ENCODE data around the gene THRB. TPM values are rescaled to one million over a fixed set of nuclear protein-coding genes. Genes with fewer than 3 reads are reported as not detected.

The THRB gene
- total RNA-seq, 1 experiment from 2014 or later, result 5.8 TPM

GRCh38 chr3:24387000-24387399 lies 107.7 kb downstream of the THRB start:
- H3K9me3 Mint-ChIP-seq, result no peaks in the 10 kb centered on the region
- peaks cover 7% of the 10 kb centered on the region; the same call in 1 of the 2 replicates for H3K4me1 Mint-ChIP-seq
- H3K4me3 Mint-ChIP-seq, result no peak overlapping the region
- DNase-seq (ENCODE audit: low spot score), result no peak
- no peak overlapping the region for H3K27ac Mint-ChIP-seq
- H3K36me3 Mint-ChIP-seq, result no peaks in the 10 kb centered on the region
- ChIA-PET CTCF (interaction anchor here (0.6 to 0.8 kb wide), 2 partner anchors 20 to 385 kb away, joined by 3 to 5 read pairs; no protein-coding TSS in a partner anchor), POLR2A (no interaction called here)
- H3K27me3 Mint-ChIP-seq (ENCODE audit: low read depth), result no peaks in the 10 kb centered on the region
- no peak for TF ChIP-seq SP1 (CRISPR knock-in tag; conservative IDR thresholded peaks at IDR 0.05)
- TF ChIP-seq ZNF219 (CRISPR knock-in tag; IDR thresholded peaks at IDR 0.05; ENCODE audit: borderline replicate concordance), result no peak
- no peak for TF ChIP-seq E2F5 (CRISPR knock-in tag; IDR thresholded peaks at IDR 0.05)
- no peak for TF ChIP-seq TP53 (CRISPR knock-in tag; IDR thresholded peaks at IDR 0.05)
- no peak for TF ChIP-seq AR (CRISPR knock-in tag; IDR thresholded peaks at IDR 0.05)
- TF ChIP-seq NFE2L1 (CRISPR knock-in tag; IDR thresholded peaks at IDR 0.05), result no peak
- TF ChIP-seq ZNF425 (CRISPR knock-in tag; conservative IDR thresholded peaks at IDR 0.05), result no peak
- TF ChIP-seq GTF2I (CRISPR knock-in tag; conservative IDR thresholded peaks at IDR 0.05), result no peak
- TF ChIP-seq ZNF281 (CRISPR knock-in tag; IDR thresholded peaks at IDR 0.05), result no peak
- TF ChIP-seq EMX1 (CRISPR knock-in tag; IDR thresholded peaks at IDR 0.05), result no peak
- TF ChIP-seq NR1H2 (CRISPR knock-in tag; IDR thresholded peaks at IDR 0.05), result no peak
- TF ChIP-seq CDX4 (CRISPR knock-in tag; IDR thresholded peaks at IDR 0.05; ENCODE audit: borderline replicate concordance), result no peak
- TF ChIP-seq ZBTB43 (CRISPR knock-in tag; IDR thresholded peaks at IDR 0.05), result no peak
- TF ChIP-seq HMGXB4 (CRISPR knock-in tag; IDR thresholded peaks at IDR 0.05), result no peak
- no peak for TF ChIP-seq CBFB (CRISPR knock-in tag; IDR thresholded peaks at IDR 0.05; ENCODE audit: low read depth)
- TF ChIP-seq SOX15 (CRISPR knock-in tag; IDR thresholded peaks at IDR 0.05), result no peak
- TF ChIP-seq NFATC4 (CRISPR knock-in tag; IDR thresholded peaks at IDR 0.05), result no peak
- TF ChIP-seq ERG (CRISPR knock-in tag; IDR thresholded peaks at IDR 0.05), result no peak
- no peak for TF ChIP-seq USF2 (CRISPR knock-in tag; IDR thresholded peaks at IDR 0.05)
- TF ChIP-seq GRHL2 (CRISPR knock-in tag; IDR thresholded peaks at IDR 0.05; ENCODE audit: insufficient replicate concordance, severe bottlenecking), result no peak
- no peak for ATAC-seq
